Stomach (tissue), 9 donors: ENCODE results near the gene ADGRG7. TPM values are rescaled to one million over a fixed set of nuclear protein-coding genes. Genes with fewer than 3 reads are reported as not detected.

ENCODE experiments used
- DNase-seq, 2 donors: peaks; one replicate each; pipeline versions ENCODE4 v3.0.0 to v3.0.0-alpha.2; 2013 to 2019
- H3K27ac ChIP-seq, 5 donors: fragments of 200-600 bp in 4 of 5; sonication (generic) in 4 of 5; one replicate each; pipeline ENCODE4 v1.5.1; 2013 to 2019; ENCODE audit warnings: mild to moderate bottlenecking in 1 of 5, moderate library complexity in 1 of 5
- H3K27me3 ChIP-seq, 3 donors: fragments of 200-600 bp; sonication (generic); one replicate each; pipeline ENCODE4 v1.5.1; 2017 to 2019; ENCODE audit warnings: mixed run types in 1 of 3
- H3K36me3 ChIP-seq, 4 donors: fragments of 200-600 bp; sonication (generic); 1 replicate in 3 of 4; 2 replicates in 1 of 4; pipeline ENCODE4 v1.5.1; 2016 to 2019
- H3K4me1 ChIP-seq, 4 donors: fragments of 200-600 bp; sonication (generic); one replicate each; pipeline ENCODE4 v1.5.1; 2016 to 2019
- H3K4me3 ChIP-seq, 4 donors: fragments of 200-600 bp; sonication (generic) in 3 of 4; one replicate each; pipeline ENCODE4 v1.5.1; 2016 to 2019; ENCODE audit warnings: mild to moderate bottlenecking in 1 of 4
- H3K9me3 ChIP-seq, 4 donors: fragments of 200-600 bp; sonication (generic); one replicate each; pipeline ENCODE4 v1.5.1; 2016 to 2019
- EP300 ChIP-seq: sonication (generic); formaldehyde crosslinking; IDR thresholded peaks from one replicate; pipeline ENCODE4 v1.6.1; 2017; ENCODE audit warnings: antibody characterized with exemption
- POLR2A ChIP-seq, 4 donors: fragments of 450-650 bp; IDR thresholded peaks; one replicate each; pipeline ENCODE4 v1.6.1; 2016; ENCODE audit warnings: antibody characterized with exemption in 4 of 4, control low read depth in 2 of 4, mild to moderate bottlenecking in 1 of 4, moderate library complexity in 1 of 4
- POLR2AphosphoS5 ChIP-seq, 3 donors: sonication (generic); formaldehyde crosslinking; IDR thresholded peaks; one replicate each; pipeline ENCODE4 v1.6.1; 2016; ENCODE audit warnings: antibody characterized with exemption in 3 of 3
- WGBS, 5 donors: extraction: QIAGEN DNeasy Blood & Tissue Kit in 3 of 5; methylation state at CpG; one replicate each; pipeline versions ENCODE4 v1.1.5 to v1.1.7; 2013 to 2018; 5-methylcytosine and 5-hydroxymethylcytosine counted together
- intact Hi-C: fragments of 100-400 bp; cut with DNase I; formaldehyde crosslinking; loops from one replicate; pipeline ENCODE4 v1.15.1; 2023; ENCODE audit warnings: low total_unique reads
- polyA plus RNA-seq, 3 donors: library from polyadenylated mRNA; stranded (reverse); fragments of 200-250 nt; gene quantifications; one replicate each; pipeline ENCODE4 v1.2.3, GENCODE V29; 2013
- total RNA-seq, 5 donors: library from RNA; depleted of rRNA; stranded (reverse); fragments of >200 nt; gene quantifications; one replicate each; pipeline versions ENCODE4 v1.1.0 to v1.2.3, GENCODE V29; 2014 to 2016
- TF ChIP-seq, protein P1 (sequence below), 7 experiments: fragments of 450-650 bp in 4 of 7; fragments of 200-600 bp in 3 of 7; sonication (generic) in 3 of 7; IDR thresholded peaks; one replicate each; pipeline ENCODE4 v1.5.1; 2016 to 2019; ENCODE audit warnings: antibody characterized with exemption in 7 of 7, control low read depth in 2 of 7, mild to moderate bottlenecking in 1 of 7
- donor health status: healthy with polysubstance abuse.
- donor health status: Bipolar disorder and iron deficiency.
- donor health status: healthy.

The ADGRG7 gene
- total and polyA plus RNA-seq, 8 donors: 5.1 TPM; not detected in 7

DNA sequence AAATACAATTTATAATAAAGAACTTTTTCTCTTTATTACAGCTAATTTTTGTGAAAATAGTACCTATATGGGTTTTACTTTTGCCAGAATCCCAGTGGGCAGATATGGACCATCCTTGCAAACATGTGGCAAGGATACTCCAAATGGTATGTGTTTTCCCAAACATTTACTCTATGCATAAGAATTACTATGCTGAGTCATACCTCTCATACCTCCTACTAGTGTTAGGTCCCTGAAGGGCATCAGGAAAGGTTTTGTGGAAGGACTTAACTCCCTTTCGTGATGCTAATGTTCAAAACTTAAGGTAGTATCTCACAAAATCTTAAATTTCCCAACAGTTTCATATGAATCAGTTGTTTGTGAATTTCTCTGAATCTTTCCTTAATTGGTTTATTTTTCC, 21.3 kb downstream of the ADGRG7 start:
- Histone ChIP-seq H3K27ac (no peak overlapping the region), H3K4me3 (no peak overlapping the region), H3K4me1 (peaks cover 0 to 7% (median 0%) of the 10 kb centered on the region in 4 donors), H3K36me3 (no peaks in the 10 kb centered on the region), H3K27me3 (no peaks in the 10 kb centered on the region), H3K9me3 (no peaks in the 10 kb centered on the region)
- TF ChIP-seq POLR2A (IDR thresholded peaks at IDR 0.05) (no peak), EP300 (no peak), POLR2AphosphoS5 (IDR thresholded peaks at IDR 0.05) (no peak)
- TF ChIP-seq, protein P1, sequence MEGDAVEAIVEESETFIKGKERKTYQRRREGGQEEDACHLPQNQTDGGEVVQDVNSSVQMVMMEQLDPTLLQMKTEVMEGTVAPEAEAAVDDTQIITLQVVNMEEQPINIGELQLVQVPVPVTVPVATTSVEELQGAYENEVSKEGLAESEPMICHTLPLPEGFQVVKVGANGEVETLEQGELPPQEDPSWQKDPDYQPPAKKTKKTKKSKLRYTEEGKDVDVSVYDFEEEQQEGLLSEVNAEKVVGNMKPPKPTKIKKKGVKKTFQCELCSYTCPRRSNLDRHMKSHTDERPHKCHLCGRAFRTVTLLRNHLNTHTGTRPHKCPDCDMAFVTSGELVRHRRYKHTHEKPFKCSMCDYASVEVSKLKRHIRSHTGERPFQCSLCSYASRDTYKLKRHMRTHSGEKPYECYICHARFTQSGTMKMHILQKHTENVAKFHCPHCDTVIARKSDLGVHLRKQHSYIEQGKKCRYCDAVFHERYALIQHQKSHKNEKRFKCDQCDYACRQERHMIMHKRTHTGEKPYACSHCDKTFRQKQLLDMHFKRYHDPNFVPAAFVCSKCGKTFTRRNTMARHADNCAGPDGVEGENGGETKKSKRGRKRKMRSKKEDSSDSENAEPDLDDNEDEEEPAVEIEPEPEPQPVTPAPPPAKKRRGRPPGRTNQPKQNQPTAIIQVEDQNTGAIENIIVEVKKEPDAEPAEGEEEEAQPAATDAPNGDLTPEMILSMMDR (IDR thresholded peaks at IDR 0.05): no peak
- no peak for DNase-seq
- 88 to 100% (median 92%) methylated on average over 1 of the region's 1 CpG for WGBS, 5 donors
- intact Hi-C loops: no loop called here

DNA sequence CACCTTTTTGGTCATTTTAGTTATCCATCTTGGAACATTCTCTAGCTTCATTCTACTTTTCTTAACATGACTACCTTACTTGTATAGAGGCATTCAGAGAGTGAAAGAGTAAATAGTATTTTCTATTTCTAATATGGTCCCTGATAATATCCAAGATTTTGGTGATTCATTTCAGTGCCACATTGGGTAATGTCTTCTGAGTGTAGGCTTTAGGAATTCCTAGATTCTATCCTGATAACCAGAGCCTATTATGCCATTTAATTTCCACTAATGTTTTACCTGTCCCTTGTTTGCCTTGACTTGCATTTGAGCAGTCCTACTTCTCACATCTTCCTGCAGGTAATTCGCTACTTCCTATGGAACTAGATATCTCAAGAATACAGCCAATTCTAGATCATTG, 21.8 kb downstream of the ADGRG7 start:
- H3K27me3 ChIP-seq: no peaks in the 10 kb centered on the region

DNA sequence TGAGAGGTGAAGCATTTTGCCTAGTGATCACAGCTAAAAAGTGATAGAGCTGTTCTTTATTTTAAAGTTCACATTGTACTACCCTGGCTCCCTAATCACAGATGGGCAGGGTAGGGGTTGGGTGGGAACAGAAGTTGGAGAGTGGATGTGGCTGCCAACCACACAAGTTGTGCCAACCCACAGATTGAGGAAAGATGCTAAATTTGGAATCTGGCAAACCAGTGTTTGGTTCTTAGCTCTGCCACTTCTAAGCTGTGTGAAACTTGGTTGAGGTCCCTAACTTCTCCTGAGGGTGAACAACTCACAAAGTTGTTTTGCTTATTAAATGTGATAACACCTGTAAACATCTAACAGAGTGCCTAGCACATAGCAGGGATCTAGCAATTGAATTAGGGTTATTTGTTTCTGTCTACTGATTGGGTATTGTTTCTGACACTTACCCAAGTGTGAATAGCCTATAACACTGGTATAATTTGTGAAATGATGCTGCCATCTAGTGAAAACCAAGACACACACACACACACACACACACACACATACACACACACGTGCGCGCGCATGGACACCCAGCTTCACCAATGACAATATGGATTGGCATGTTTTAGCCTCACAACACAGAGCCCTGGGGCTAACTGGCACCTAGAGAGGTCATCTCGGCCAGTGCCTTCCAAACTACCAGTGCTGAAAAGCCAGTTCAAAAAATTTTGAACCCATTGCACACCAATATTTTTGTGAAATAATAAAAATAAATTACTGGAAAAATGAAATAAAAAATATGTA, 25.3 kb downstream of the ADGRG7 start:
- H3K27ac ChIP-seq: peak overlapping the region in 1 of 5 donors; percentile 33
- no peak overlapping the region for H3K4me3 ChIP-seq

More for the DNA sequence above, 21.8 kb downstream of the ADGRG7 start:
- Histone ChIP-seq H3K4me3 (no peak overlapping the region), H3K27ac (no peak overlapping the region), H3K36me3 (no peaks in the 10 kb centered on the region), H3K9me3 (no peaks in the 10 kb centered on the region), H3K4me1 (peaks cover 0 to 7% (median 0%) of the 10 kb centered on the region in 4 donors)
- 86 to 97% (median 93%) methylated on average over 1 of the region's 1 CpG for WGBS, 5 donors
- no peak for DNase-seq
- intact Hi-C loops: no loop called here
- TF ChIP-seq POLR2A (IDR thresholded peaks at IDR 0.05): no peak
- no peak for TF ChIP-seq EP300
- no peak for TF ChIP-seq POLR2AphosphoS5 (IDR thresholded peaks at IDR 0.05)
- TF ChIP-seq, protein P1 (IDR thresholded peaks at IDR 0.05): no peak

DNA sequence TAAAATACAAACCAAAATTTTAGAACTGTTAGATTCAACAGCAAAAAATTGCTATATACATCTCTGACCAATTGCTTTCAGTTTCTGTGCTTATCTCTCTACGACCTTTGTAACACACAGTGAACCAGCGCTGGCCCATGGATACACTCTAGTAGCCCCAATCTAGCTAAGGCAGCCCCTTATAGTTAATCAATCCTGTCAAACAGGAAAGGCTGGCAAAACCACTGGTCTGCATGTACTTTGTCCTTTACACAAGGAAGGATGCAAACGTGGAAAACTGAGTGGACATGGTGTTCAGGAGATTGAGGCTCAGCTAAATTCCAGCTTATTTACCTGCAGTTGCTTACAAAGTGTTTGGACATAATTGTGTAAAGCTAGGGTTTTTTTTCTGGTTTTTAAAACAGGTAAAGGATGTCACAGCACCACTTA, 25.9 kb downstream of the ADGRG7 start:
- H3K27me3 ChIP-seq: no peaks in the 10 kb centered on the region
- H3K4me3 ChIP-seq: no peak overlapping the region
- intact Hi-C loops: no loop called here

More for the DNA sequence above, 25.3 kb downstream of the ADGRG7 start:
- H3K27me3 ChIP-seq: no peaks in the 10 kb centered on the region
- no peaks in the 10 kb centered on the region for H3K9me3 ChIP-seq
- no peaks in the 10 kb centered on the region for H3K36me3 ChIP-seq
- intact Hi-C loops: no loop called here
- DNase-seq: peak; percentile 57 to 63
- TF ChIP-seq POLR2AphosphoS5 (IDR thresholded peaks at IDR 0.05) (no peak), EP300 (no peak), POLR2A (IDR thresholded peaks at IDR 0.05) (no peak)
- TF ChIP-seq, protein P1 (IDR thresholded peaks at IDR 0.05): no peak
- H3K4me1 ChIP-seq: peaks cover 0 to 7% (median 0%) of the 10 kb centered on the region in 4 donors
- WGBS, 5 donors: 40 to 58% (median 42%) methylated on average over 5 of the region's 5 CpGs

More for the DNA sequence above, 25.9 kb downstream of the ADGRG7 start:
- DNase-seq: peak; percentile 46 to 87
- 21 to 38% (median 37%) methylated on average over 3 of the region's 3 CpGs for WGBS, 5 donors
- H3K9me3 ChIP-seq: no peaks in the 10 kb centered on the region
- peak overlapping the region in 1 of 5 donors; percentile 33 for H3K27ac ChIP-seq
- H3K4me1 ChIP-seq: peaks cover 0 to 7% (median 0%) of the 10 kb centered on the region in 4 donors
- no peaks in the 10 kb centered on the region for H3K36me3 ChIP-seq
- no peak for TF ChIP-seq POLR2A (IDR thresholded peaks at IDR 0.05)
- TF ChIP-seq POLR2AphosphoS5 (IDR thresholded peaks at IDR 0.05): peak in 2 of 3 donors; percentile 38 to 67
